Lower leg skin (tissue), 3 donors: ENCODE measurements around the gene KIF1B.

Experiments
- CTCF ChIP-seq, 3 donors: fragments of 450-650 bp; IDR thresholded peaks; one replicate each; pipeline ENCODE4 v1.5.1; 2016; ENCODE audit warnings: antibody characterized with exemption in 3 of 3, mild to moderate bottlenecking in 3 of 3, moderate library complexity in 2 of 3
- POLR2A ChIP-seq, 2 donors: fragments of 450-650 bp; IDR thresholded peaks; one replicate each; pipeline ENCODE4 v1.6.1; 2016 to 2017; ENCODE audit warnings: antibody characterized with exemption in 2 of 2, mild to moderate bottlenecking in 1 of 2, moderate library complexity in 1 of 2

- TF ChIP-seq CTCF (IDR thresholded peaks at IDR 0.05) (no peak), POLR2A (IDR thresholded peaks at IDR 0.05) (no peak)
Observed at GRCh38 chr1:10338611-10339010, 128.2 kb downstream of the KIF1B start.
